Measurements from ENCODE around the gene RASGRP1.

DNA sequence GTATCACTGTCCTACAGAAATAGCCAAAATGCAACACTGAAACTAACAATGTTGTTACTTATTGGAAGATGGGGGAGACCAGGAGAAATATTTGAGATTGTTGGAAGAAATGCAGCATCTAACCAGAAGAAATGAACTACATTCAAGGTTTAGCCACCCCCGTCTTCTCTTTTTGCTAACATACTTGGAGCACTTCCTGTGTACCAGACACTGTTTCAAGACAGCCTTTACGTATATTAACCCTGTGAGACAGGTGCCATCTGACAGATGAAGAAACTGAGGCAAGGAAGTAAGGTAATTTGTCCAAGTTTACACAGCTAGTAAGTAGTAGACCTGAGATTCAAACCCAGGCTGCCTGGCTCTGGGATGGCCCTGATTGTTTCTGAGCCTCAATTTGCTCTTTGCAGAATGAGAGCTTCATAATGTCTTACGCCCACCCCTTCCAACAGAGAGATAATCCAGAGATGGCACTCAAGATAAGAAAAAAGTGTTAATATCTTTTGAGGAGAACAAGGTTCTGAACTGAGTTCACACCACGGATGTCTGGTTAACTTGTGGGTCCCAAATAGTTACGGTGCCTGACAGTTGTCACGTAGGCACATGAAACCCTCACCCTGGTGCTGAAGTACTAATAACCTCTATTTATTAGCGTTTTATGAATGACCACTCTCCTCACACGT, 26.1 kb downstream of the RASGRP1 start:
- TF ChIP-seq, protein P1, sequence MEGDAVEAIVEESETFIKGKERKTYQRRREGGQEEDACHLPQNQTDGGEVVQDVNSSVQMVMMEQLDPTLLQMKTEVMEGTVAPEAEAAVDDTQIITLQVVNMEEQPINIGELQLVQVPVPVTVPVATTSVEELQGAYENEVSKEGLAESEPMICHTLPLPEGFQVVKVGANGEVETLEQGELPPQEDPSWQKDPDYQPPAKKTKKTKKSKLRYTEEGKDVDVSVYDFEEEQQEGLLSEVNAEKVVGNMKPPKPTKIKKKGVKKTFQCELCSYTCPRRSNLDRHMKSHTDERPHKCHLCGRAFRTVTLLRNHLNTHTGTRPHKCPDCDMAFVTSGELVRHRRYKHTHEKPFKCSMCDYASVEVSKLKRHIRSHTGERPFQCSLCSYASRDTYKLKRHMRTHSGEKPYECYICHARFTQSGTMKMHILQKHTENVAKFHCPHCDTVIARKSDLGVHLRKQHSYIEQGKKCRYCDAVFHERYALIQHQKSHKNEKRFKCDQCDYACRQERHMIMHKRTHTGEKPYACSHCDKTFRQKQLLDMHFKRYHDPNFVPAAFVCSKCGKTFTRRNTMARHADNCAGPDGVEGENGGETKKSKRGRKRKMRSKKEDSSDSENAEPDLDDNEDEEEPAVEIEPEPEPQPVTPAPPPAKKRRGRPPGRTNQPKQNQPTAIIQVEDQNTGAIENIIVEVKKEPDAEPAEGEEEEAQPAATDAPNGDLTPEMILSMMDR (IDR thresholded peaks at IDR 0.05): no peak
- no peak for TF ChIP-seq ZFX (IDR thresholded peaks at IDR 0.05; ENCODE audit: borderline replicate concordance)

Measured in 22Rv1 (cell line).